NCI-H2171 (cell line): Measurements from ENCODE around the gene DRAM1.
"Not testable (repeated sequence)": the region's sequence is repeated elsewhere in the genome, so short reads cannot be mapped to it uniquely, and the experiment has no call there.

Source experiments
- DNase-seq: peaks from one replicate; lab custom pipeline; 2025; lab: John Stamatoyannopoulos, UW

The DRAM1 gene

GRCh38 chr12:101906226-101906625, 28.8 kb downstream of the DRAM1 start:
- DNase-seq, result no peak

GRCh38 chr12:101908395-101908794, 31.0 kb downstream of the DRAM1 start:
- DNase-seq, result no peak

DNA sequence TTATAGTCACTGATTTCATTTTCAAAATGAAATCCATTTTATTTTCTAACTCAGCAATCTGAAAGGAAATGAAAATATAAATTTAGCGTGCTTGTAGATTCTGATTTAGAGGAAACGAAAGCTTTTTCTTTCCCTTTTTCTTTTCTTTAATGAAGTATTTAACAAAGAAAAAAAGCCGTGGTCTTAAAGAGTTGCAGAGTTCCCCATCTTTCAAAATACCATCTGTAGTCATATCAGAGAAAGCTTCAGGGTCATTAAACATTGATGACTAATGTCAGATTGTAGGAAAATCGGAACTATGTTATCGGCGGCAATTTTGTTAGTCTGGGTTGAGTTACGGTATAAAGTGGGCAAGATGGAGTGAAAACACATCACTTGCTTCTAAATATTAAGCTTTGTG, 32.3 kb downstream of the DRAM1 start:
- DNase-seq, result no peak

- DNase-seq, result no peak
Measured at GRCh38 chr12:101915841-101916240, 38.5 kb downstream of the DRAM1 start.

- not testable (repeated sequence) for DNase-seq
Measured at GRCh38 chr12:101918805-101919204, 41.4 kb downstream of the DRAM1 start.

DNA sequence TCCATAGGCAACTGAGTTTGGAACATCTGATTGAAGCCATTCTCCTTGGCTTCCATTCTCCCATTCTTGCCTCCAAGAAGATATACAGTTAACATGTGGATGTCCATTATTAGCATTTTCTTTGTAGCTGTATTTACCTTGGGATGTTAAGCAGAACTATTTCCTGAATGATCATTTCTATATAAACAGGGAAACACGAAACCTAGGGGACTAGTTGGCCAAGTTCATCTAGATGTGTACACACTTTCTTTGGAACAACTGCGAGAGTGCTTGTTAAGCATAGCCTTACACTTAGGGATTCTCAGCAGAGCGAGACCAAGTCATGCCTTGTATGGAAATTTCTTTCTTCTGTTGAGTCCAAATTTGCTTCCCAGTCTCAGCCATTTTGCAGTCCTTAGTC, 42.1 kb downstream of the DRAM1 start:
- no peak for DNase-seq

GRCh38 chr12:101920906-101921305, 43.5 kb downstream of the DRAM1 start:
- DNase-seq, result no peak

- DNase-seq, result no peak
Measured at GRCh38 chr12:101923045-101923718, 45.8 kb downstream of the DRAM1 start.

- DNase-seq, result no peak
Measured at GRCh38 chr12:101924618-101925017, 47.2 kb downstream of the DRAM1 start.

- DNase-seq, result no peak
Measured at GRCh38 chr12:101925361-101925760, 48.0 kb downstream of the DRAM1 start.

DNA sequence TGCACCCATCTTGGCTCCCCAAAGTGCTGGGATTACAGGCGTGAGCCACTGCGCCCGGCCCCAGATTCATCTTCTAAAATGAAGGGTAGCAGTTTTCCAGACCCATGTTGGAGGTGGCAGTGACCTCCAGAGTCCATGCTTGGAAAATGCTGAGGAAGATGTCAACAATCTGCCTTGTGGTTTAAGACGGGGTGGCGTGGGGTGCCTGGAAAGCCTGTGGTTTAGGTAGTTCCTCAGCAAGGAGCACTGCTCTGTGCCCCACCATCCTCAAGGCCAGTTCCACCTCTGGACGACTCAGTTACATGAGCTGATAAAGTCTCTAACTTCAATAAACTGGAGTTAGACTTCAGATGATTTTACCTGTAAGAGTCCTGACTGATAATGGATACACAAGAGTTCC, 48.6 kb downstream of the DRAM1 start:
- no peak for DNase-seq

DNA sequence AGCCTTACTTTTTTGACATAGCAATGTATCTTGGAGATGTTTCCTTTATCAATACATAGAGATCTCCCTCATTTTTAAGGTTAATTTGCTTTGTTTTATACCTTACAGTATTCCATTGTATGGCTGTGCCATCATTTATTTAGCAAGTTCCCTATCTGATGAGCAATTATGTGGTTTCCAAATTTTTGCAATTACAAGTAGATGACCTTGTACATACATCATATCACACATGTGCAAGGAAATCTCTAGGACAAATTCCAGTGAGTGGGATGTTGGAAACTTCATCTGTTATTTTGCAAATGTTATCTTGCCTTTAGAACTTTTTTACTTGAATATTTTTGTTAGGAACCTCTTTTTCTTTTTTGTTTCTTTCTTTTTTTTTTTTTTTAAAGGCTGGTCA, 49.7 kb downstream of the DRAM1 start:
- DNase-seq, result no peak

DNA sequence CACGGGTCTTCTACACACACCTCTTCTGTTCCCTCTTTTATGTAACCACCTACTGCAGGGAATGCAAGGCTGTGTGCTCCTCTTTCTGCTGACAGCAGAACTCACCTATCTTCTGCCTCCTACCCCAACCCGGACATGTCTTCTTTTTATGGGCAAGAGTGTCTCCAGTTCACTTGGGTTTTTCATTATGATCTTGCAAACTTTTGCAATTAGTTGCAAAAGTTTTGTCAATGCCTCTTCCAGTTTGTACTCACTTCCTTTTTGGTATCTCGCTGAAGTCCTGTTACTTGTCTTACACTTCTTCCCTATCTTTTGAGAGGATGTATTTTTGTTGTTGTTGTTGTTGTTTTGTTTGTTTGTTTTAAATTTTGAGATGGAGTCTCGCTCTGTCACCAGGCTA, 50.6 kb downstream of the DRAM1 start:
- no peak for DNase-seq

DNA sequence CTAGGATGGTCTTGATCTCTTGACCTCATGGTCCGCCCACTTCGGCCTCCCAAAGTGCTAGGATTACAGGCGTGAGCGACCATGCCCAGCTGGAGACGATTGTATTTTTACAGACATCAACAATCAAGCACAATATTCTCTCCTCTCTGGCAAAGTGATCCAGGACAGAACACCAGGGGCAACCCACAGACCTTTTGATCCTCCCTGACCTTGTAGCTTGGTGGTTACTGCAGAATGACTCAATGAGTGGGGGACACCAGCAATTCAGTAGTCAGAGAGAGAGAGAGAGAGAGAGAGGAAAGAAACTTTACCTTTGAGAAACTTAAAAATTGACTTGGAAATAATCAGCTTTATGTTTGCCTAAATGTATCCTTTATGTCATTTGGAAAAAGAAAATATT, 51.2 kb downstream of the DRAM1 start:
- no peak for DNase-seq

DNA sequence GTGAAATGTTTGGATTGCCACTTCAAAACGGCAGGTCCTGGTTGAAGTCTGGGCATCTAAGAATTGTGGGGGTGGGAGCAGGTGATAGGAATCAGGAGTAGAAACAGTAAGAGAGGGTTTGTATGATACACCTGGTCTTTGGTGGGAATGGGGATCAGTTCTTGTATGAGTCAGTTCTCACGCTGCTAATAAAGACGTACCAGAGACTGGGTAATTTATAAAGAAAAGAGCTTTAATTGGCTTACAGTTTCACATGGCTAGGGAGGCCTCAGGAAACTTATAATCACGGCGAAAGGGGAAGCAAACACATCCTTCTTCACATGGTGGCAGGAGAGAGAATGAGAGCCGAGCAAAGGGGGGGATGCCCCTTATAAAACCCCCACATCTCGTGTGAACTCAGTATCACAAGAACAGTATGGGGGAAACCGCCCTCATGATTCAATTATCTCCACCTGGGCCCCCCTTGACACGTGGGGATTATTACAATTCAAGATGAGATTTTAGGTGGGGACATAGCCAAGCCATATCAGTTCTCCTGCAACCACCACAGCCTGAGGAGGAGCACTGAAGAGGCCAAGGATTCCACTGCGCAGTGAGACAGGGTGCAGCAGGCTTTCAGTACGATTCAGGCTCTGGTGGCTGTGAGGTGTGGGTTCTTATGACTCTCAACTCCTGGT, 52.1 kb downstream of the DRAM1 start:
- DNase-seq, result no peak

DNA sequence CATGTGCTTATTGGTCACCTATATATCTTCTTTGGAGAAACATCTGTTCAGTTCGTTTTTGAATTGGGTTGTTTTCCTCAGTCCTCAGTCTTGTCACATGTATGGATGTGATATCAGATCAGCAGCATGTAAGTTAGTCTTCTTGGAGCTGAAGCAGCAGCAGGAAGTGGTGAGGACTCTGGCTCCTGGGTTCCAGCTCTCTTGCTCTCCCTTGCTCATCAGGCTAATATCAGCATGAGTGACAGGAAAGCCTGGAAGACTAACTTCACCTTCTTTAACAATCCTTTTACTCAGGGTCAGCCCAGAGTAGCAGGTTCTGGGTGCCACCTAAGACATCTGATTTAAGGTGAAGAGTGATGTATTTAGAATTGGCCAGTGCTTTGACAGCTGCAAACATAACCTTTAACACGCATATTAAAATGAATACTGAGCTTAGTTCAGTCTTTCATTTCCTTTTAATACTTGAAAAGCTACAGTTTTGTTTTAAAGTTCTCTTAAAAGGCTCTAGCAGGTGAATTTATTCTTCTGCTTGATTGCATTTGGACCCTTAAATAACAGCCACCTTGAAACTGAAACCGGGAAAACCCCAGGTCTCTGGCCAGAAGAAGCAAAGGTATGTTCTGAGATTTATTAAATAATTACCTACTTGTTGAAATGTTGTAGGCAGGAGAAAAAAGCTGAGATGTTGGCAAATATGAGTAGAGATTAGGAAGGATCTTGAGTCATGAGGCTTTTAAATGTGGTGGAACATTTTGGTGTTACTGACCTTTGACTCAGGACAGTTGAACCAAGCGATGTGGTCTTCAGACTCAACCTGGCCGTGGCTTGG, 54.3 kb downstream of the DRAM1 start:
- no peak for DNase-seq

DNA sequence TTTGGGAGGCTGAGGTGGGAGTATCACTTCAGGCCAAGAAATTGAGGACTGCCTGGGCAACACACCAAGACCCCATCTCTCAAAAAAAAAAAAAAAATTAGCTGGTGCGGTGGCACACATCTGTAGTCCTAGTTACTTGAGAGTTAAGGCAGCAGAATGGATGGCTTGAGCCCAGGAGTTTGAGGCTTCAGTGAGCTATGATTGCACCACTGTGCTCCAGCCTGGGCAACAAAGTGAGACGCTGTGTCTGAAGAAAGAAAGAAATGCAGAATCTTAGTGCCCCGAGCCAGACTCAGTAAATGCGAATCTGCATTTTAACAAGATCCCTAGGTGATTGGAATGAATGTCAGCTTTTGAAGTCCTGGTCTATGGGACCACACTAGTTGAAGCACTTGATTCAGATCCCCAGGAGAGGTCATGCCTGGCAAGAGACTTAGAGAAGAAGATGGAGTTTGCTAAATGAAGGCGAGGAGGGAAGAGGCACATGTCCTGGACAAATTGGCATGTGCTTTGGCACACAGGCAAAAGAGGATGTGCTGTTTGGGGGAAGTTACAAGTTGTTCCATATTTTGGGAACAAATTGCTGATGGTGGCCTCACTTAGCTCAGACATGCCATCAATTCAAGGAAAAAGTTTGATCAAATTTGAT, 56.6 kb downstream of the DRAM1 start:
- DNase-seq, result no peak

- DNase-seq, result peak; percentile 76
Measured at GRCh38 chr12:101935890-101936746, 58.7 kb downstream of the DRAM1 start.

DNA sequence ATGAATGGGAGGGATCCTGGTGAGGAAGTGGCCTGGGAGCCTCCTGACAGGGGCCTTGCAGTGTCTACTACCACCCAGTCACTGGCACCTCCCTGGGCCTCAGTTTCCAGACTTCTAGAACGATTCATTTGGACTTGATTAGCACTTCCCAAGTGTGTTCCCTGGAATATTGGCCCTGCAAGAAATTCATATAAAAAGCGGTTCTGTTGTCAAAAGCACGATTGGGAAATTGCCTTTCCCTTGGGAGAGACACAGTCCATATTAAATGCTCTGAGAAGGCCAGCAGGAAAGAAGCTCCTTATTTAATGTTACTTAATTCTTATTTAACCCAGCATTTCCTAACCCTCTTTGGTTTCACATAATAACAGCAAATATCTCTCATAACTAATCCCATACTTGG, 61.9 kb downstream of the DRAM1 start:
- no peak for DNase-seq

- peak; percentile 42 for DNase-seq
Measured at GRCh38 chr12:101939856-101940265, 62.5 kb downstream of the DRAM1 start.

GRCh38 chr12:101940400-101940950, 63.1 kb downstream of the DRAM1 start:
- DNase-seq, result no peak
